GM18868 (cell line): ENCODE data around the gene GSTM2.
A peak's percentile ranks its signal among the peaks of the same experiment; 100 is the strongest.

Experiments
- ATAC-seq: cut with Tn5 transposase; IDR thresholded peaks from one replicate; pipeline ENCODE4 v1.9.1; 2021; ENCODE audit warnings: mild to moderate bottlenecking, moderate library complexity; ENCODE audit not compliant: unreplicated experiment

Gene GSTM2

GRCh38 chr1:109712321-109712864 is 44.5 kb downstream of the GSTM2 start:
- ATAC-seq, result no peak

- no peak for ATAC-seq
These were observed 45.8 kb downstream of the GSTM2 start for GRCh38 chr1:109713636-109714035.

GRCh38 chr1:109714661-109715372 is 47.0 kb downstream of the GSTM2 start:
- no peak for ATAC-seq

- no peak for ATAC-seq
These were observed 48.3 kb downstream of the GSTM2 start for GRCh38 chr1:109716121-109716520.

GRCh38 chr1:109716570-109717090 is 48.8 kb downstream of the GSTM2 start:
- no peak for ATAC-seq

GRCh38 chr1:109717729-109718128 is 49.9 kb downstream of the GSTM2 start:
- no peak for ATAC-seq

GRCh38 chr1:109718495-109718894 is 50.6 kb downstream of the GSTM2 start:
- no peak for ATAC-seq

GRCh38 chr1:109719337-109719837 is 51.5 kb downstream of the GSTM2 start:
- peak; percentile 52 for ATAC-seq

GRCh38 chr1:109721042-109721441 is 53.2 kb downstream of the GSTM2 start:
- ATAC-seq, result no peak

GRCh38 chr1:109721971-109722370 is 54.1 kb downstream of the GSTM2 start:
- no peak for ATAC-seq

GRCh38 chr1:109722908-109723691 is 55.2 kb downstream of the GSTM2 start:
- no peak for ATAC-seq
